Kidney tubule cell (primary cell): ENCODE results near the gene LRIF1.
"Not testable (repeated sequence)": the region's sequence is repeated elsewhere in the genome, so short reads cannot be mapped to it uniquely, and the experiment has no call there.

Source experiments
- DNase-seq: peaks from one replicate; pipeline ENCODE4 v3.0.0-alpha.2; 2018; ENCODE audit warnings: low spot score

The LRIF1 gene

DNA sequence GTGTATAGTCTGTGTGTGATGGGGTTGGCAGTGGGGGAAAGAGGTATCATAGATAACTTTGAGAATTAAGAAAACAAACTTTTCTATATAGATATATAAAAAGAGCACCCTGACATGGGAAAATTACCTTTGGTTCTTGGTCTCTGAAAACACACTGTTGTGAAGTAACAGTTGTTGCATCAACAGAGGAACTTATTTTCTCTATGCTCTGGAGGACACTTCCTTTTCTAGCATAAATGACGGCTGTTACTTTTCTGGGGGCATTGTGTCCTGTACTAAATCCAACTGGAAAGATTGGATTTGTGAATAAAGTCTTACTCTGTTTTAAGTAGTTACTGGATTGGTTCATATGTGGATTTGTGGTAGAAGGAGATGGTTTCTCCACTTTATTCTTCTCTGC, 12.6 kb downstream of the LRIF1 start:
- DNase-seq = no peak

DNA sequence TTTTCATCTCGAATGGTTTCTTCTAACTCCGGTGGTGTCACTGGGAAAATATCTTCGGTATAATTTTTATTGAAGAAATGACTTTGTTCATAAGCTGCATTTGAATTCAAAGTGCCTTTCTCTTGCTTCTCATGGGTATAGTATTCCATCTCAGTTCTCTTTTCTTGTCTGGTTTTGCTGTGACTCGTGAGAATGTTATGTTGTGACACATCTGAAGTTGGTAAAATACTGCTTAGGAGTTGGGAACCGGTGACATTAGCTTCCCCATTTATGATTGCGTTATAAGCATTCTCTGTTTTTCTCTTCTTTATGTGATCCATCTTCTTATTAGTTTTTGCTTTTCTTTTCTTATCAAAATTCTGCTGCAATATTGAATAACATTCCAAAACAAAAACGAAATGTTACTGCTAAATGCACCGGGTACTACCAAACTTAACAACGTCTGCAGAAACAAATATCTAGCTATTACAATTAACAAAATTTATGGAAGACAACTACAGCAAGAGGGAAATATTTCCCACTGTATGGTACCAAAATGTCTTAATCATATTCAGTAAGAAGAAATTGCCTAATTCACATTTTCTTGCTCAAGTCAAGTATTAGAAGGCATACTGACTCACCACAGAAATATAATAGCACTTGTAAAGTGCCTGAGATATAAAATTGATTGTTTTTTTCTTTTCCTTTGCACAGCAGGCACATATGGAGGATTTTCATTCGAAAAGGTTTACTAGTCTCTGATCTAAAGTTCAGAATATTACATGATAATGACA, 15.5 kb downstream of the LRIF1 start:
- peak; percentile 49 for DNase-seq

DNA sequence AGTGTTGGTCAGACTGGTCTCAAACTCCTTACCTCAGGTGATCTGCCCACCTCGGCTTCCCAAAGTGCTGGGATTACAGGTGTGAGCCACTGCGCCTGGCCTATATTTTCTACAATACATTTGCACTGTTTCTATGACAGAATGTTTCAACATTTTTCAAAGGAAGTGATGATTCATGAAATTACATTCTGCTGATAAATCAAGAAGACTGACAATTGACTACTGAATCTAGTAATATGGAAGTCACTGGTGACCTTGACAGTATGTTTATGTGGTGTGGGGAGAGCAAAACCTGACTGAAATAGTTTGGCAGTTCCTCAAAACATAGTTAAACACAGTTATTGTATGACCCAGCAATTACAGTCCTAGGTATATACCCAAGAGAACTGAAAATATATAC, 18.1 kb downstream of the LRIF1 start:
- DNase-seq = no peak

DNA sequence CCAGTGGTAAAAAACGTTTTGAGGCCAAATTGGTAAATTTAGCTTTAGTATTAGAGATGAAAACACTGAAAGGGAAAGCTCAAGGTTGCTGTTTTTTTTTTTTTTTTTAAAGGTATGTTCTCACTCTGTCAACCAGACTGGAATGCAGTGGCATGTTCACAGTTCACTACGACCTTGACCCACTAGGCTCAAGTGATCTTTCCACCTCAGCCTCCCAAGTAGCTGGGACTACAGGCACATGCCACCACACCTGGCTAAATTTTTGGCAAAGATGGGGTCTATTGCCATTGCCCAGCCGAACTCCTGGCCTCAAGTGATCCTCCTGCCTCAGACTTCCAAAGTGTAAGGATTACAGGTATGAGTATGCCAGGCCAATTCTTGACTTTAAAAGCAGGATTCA, 18.9 kb downstream of the LRIF1 start:
- no peak for DNase-seq

DNA sequence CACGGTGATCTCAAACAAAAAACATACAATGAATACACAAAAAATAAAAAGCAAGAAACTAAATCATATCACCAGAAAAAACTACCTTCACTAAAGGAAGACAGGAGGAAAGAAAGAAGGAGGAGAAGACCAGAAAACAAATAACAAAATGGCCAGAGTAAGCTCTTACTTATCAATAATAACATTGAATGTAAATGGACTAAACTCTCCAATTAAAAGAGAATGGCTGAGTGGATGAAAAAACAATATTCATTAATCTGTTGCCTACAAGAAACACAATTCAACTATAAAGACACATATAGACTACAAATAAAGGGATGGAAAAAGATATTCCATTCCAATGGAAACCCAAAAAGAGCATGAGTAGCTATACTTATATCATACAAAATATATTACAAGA, 27.2 kb downstream of the LRIF1 start:
- no peak for DNase-seq

DNA sequence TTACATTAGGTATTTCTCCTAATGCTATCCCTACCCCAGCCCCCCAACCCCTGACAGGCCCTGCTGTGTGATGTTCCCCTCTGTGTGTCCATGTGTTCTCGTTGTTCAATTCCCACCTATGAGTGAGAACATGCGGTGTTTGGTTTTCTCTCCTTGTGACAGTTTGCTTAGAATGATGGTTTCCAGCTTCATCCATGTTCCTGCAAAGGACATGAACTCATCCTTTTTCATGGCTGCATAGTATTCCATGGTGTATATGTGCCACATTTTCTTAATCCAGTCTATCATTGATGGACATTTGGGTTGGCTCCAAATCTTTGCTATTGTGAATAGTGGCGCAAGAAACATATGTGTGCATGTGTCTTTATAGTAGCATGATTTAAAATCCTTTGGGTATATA, 32.6 kb downstream of the LRIF1 start:
- not testable (repeated sequence) for DNase-seq

DNA sequence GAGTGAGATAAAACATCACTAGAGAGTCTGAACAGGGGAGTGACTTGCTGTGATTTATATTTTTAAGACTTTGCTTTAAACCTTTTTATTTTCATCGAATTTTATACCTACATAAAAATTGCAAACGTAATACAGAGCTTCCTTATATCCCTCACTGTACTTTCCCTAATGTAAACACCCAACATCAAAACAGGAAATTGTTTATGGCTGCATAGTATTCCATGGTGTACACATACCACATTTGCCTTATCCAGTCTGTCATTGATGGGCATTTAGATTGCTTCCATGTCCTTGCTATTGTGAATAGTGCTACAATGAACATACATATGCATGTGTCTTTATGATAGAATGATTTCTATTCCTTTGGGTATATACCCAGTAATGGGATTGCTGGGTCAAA, 34.8 kb downstream of the LRIF1 start:
- DNase-seq = no peak

DNA sequence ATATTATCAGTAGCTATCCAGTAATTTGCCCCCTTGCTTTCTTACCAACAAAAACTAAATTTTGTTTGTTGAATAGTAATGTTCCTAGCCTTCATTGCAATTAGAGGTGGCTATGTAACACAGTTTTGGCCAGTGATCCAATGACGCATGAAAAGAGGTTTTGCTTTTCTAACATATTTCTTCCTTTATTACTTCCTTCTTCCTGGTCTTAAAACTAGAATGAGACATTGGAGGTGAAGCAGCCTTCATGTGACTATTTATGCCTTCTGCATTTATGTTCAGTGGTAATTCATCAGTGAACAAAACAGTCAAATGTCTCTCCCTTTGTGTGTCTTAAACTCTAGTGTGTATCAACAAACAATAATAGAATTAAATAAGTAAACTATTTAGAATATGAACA, 35.5 kb downstream of the LRIF1 start:
- peak; percentile 56 for DNase-seq

DNA sequence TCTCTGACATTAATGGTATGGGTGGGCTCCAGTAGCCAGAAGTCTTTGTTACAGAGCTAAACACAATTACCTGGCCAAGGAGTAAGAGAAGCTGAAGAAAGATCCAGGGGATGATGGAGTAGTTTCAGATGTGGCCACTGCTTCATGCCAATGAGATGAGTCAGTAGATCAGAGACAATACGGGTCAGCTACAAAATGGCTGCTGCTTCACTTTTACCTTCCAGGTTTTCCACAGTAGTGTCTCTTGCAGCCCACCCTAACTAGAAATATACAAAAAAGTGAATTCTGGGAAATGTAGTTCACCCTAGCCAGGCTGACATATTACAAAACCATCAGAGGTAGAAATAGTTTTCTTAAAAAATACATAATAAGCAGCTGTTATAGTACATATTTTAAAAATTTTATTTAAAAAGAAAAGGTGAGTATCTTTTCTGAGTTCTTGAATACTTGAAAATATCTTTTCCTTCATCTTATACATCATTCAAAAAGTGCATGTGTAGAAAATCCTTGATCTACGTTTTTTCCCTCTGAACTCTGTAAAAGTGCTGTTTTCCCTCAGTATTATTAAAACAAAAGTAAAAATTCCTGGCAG, 36.1 kb downstream of the LRIF1 start:
- DNase-seq = peak; percentile 63

DNA sequence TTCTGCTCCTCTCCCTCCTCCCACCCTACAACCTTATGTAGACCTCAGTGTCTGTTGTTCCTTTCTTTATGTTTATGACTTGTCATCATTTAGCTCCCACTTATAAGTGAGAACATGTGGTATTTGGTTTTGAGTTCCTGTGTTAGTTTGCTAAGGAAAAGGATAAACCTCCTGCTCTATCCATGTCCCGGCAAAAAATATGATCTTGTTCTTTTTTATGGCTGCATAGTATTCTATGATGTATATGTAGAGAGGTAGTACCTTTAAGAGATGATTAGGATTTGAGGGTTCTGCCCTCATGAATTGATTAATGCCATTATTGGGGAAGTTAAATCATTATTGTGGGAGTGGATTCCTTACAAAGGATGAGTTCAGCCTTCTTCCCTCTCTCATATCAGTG, 41.8 kb downstream of the LRIF1 start:
- no peak for DNase-seq

DNA sequence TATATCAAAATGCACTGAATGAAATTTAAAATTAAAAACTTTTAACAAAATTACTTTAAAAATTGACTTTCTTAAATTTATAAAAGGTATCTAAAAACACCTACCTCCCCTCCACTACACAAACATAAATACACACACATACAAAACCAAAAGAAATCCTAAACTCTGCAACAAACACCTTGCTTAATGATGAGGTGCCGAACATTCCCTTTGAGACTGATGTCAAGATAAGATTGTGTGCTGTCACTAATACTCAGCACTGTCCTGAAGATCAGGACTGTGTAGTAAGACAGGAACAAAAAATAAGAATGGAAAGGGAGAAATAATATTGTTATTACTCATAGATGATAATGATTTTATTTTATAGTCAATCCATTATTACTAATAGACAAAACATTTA, 45.7 kb downstream of the LRIF1 start:
- DNase-seq = no peak

DNA sequence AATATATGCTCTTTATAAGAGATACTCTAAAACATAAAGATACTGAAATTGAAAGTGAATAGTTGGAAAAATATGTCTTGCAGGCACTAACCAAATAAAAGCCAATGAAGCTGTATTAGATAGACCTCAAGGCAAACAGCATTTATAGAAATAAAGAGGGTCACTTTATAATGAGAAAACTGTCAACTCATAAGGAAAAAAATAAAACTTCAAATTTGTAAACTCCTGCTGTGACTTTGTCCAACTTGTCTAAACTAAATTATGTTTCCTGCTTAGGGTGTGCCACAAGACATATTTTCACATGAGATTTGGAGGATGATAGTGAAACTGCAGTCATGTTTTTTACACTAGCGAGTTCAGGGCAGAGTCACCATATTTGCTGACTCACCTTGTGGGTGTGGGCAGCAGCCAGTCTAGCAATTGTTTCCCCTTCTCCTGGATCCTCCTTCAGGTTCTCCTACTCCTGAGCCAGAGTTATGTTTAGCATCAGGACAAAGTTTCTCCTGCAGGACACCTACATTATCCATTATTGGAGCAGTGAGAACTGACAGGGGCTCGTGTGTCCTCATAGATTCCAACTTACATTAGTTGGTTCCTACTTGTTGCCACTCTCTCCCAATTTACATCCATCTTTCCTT, 46.9 kb downstream of the LRIF1 start:
- peak; percentile 41 for DNase-seq

DNA sequence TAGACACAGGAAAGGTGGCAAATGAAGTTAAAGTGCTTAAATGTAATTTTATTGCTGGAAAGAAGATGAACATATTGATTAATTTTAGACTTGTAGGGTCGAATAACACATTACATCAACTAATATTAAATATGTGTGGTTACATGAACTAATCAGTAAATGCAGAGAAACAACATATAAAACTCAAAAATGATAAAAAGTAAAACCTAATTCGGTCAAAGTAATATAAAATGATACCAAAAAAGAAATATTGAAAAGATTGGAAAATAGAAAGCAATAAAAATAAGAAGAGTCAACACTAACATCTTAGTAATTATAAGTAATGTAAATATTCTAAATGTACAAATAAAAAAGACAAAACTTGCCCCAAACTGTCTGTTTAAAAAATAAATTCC, 47.5 kb downstream of the LRIF1 start:
- no peak for DNase-seq

DNA sequence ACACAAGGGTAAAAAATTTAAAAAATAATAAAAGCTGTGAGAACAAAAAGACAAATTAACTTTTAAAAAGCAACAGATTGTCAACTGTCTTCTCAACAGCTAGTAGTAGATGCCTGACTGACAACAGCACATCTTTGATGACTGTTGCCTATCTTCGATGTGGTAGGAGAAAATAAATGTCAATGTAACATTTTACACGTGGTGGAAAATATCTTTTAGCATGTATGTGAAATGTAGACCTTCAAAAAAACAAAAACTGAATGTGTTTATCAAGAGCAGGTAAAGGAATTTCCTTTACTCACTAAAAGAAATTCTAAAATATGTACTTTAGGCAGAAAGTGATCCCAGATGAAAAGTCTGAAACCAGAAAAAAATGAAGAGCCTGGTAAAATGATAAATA, 47.9 kb downstream of the LRIF1 start:
- DNase-seq = no peak

DNA sequence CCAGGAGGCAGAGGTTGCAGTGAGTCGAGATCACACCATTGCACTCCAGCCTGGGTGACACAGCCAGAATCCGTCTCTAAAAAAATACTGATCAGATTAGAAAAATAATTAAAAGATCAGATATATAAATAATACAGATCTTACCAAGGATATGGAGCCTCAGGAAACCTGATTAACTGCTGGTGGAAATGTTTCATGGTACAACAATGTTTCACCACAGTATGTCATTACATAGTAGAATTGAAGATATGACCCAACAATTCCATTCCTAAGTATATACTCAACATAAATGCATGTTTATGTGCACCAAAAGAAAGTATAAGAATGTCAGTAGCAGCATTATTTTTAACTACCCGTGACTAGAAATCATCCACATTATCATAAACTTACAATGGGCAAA, 49.0 kb downstream of the LRIF1 start:
- no peak for DNase-seq

DNA sequence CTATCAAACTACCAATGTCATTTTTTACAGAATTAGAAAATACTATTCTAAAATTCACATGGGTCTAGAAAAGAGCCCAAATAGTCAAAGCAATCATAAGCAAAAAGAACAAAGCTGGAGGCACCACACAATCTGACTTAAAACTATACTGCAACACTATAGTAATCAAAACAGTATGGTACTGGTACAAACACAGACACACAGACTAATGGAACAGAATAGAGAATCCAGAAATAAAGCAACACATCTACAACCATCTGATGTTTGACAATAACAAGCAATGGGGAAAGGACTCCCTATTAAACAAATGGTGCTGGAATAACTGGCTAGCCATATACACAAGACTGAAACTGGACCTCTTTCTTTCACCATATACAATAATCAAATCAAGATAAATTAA, 50.9 kb downstream of the LRIF1 start:
- no peak for DNase-seq

DNA sequence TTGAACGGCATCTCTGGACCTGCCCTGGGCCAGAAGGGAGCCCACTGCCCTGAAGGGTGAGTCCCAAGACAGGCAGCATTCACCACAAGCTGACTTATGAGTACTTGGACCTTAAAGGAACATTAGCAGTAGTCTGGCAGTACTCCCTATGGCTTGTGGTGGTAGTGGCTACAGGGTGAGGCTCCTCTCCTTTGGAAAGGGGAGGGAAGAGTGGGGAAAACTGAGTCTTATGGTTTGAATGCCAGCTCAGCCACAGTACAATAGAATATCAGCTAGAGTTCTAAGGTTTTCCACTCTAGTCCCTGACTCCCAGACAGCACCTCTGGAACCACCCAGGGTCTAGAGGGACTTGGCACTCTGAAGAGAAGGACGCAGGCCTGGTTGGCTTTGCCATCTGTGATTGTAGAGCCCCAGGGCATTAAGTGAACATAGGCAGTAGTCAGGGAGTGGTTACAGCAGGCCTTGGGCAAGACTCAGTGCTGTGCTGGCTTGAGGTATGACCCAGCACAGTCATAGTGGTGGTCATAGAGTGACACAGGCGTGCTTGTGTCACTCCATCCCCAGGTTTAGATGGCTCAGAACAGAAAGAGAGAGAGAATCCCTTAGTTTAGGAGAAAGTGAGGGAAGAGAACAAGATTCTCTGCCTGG, 59.7 kb downstream of the LRIF1 start:
- DNase-seq = no peak

DNA sequence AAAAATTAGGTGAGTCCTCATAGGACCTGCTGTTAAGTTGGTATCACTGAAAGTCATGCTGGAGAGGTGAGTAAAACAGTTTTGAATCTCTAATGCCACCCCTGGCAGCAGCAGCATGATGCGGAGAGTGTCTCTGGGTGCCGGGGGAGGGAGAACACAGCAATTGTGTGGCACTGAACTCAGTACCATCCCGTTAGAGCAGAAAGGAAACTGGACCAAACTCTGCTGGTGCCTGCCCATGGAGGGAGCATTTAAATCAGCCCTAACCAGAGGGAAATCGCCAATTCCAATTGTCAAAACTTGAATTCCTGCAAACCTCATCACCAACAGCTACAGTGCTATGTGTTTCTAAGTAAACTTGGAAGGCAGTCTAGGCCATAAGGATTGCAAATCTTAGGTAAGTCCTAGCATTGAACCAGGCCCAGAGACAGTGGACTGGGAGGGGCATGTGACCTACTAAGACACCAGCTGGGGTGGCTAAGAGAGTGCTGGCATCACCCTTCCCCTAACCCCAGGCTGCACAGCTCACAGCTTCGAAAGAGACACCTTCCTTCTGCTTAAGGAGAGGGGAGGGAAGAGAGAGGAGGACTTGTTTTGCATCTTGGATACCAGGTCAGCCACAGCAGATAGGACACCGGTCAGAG, 60.8 kb downstream of the LRIF1 start:
- no peak for DNase-seq

DNA sequence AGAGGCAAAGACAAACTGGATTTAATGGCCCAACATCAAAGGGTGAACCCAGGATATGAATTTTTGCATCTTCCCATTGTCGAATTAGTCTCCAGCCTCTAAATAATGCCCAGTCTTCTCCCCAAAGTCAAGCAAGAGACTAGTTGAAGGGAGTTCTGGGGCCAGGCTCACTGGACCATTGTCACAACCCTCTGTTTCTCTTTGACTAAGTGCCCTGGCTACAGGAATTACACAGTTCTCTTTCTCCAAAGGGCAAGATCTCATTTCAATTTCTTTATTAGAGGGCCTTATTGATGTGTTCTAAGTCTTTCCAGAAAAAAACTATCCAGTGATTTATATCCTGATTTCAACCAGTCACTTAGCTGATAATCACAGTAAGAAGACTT, 64.3 kb downstream of the LRIF1 start:
- DNase-seq = no peak

DNA sequence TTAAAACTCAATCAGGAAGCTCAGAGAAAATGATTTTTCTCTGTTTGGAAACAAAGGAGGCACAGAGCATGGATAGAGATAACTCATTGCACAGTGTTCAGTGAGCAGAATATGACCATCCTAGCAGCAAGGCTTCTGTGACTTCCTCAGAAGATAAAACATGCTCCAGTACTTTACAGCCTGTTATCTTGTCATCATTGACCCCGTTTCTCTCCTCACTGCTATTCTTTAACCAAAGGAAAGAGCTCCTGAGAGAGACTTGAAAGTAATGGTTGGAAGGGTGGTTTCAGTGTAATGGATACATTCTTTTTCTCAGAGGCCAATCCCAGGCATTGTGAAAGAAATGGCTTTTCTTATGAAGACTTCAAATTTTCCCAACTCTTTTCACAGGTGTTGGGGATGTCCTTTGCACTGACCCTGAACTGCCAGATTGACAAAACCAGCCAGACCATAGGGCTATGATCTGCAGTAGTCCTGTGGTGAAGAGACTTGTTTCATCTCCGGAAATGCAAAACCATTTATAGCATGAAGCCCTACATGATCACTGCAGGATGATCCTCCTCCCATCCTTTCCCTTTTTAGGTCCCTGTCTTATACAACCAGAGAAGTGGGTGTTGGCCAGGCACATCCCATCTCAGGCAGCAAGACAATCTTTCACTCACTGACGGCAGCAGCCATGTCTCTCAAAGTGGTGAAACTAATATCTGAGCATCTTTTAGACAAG, 64.8 kb downstream of the LRIF1 start:
- no peak for DNase-seq

DNA sequence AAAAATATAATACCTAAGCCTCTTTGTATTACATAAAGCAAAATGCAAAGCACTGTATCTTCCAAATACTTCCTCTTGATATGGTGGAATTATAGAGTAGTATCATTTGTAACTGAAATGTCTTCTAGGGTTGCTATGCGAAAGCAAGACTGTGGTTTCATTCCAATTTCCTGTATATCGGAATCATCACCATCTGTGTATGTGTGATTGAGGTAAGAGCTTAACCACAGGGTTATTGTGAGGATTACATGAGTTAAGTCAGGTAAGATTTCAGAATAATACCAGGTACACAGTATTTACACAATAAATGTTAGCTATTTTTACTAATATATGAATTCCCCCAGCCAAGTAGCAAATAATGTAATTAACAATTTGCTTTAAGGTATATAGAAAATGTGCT, 66.0 kb downstream of the LRIF1 start:
- no peak for DNase-seq
